ENCODE data around the gene RNF169. TPM values are rescaled to one million over a fixed set of nuclear protein-coding genes. Genes with fewer than 3 reads are reported as not detected.

The RNF169 gene
- total and polyA plus RNA-seq, 4 donors = 0.60 to 11.0 (median 5.1) TPM

- TF ChIP-seq TAF1 (conservative IDR thresholded peaks at IDR 0.05) (no peak), NR2F2 (IDR thresholded peaks at IDR 0.05) (no peak)
Observed at GRCh38 chr11:74784234-74784633, 35.6 kb downstream of the RNF169 start (continued).

GRCh38 chr11:74784726-74785125, 36.1 kb downstream of the RNF169 start:
- Histone ChIP-seq H3K9me3 (ENCODE audit: control insufficient read depth in 4 of 4, low read length in 3 of 4) (no peaks in the 10 kb centered on the region), H3K27me3 (ENCODE audit: control insufficient read depth in 4 of 4, insufficient read depth in 4 of 4, low read length in 3 of 4) (no peaks in the 10 kb centered on the region), H3K9ac (ENCODE audit: low read depth in 1 of 2, low read length in 2 of 2) (no peak overlapping the region), H3K36me3 (ENCODE audit: control insufficient read depth in 4 of 4, insufficient read depth in 3 of 4, low read depth in 1 of 4, low read length in 3 of 4) (no peaks in the 10 kb centered on the region), H3K27ac (ENCODE audit: low read depth in 1 of 2, low read length in 2 of 2) (no peak overlapping the region), H3K4me3 (ENCODE audit: low read depth in 1 of 3, low read length in 3 of 3) (no peak overlapping the region), H3K4me1 (ENCODE audit: control insufficient read depth in 4 of 4, insufficient read depth in 4 of 4, low read length in 3 of 4) (peaks cover 0 to 5% (median 1%) of the 10 kb centered on the region in 4 donors)
- 95% methylated on average over 4 of the region's 4 CpGs for WGBS
- no peak for TF ChIP-seq RAD21 (IDR thresholded peaks at IDR 0.05)
- TF ChIP-seq RXRA (IDR thresholded peaks at IDR 0.05) = no peak
- no peak for TF ChIP-seq FOXA2 (IDR thresholded peaks at IDR 0.05)
- no peak for TF ChIP-seq SP1 (IDR thresholded peaks at IDR 0.05)
- TF ChIP-seq NR2F2 (IDR thresholded peaks at IDR 0.05) = no peak
- TF ChIP-seq MAX (IDR thresholded peaks at IDR 0.05) = no peak
- TF ChIP-seq HNF4G (IDR thresholded peaks at IDR 0.05) = no peak
- no peak for TF ChIP-seq ATF3 (IDR thresholded peaks at IDR 0.05)
- TF ChIP-seq REST (IDR thresholded peaks at IDR 0.05) = no peak
- no peak for TF ChIP-seq JUND (IDR thresholded peaks at IDR 0.05)
- TF ChIP-seq YY1 (IDR thresholded peaks at IDR 0.05) = no peak
- no peak for TF ChIP-seq FOXA1 (IDR thresholded peaks at IDR 0.05)
- no peak for TF ChIP-seq EGR1 (IDR thresholded peaks at IDR 0.05; ENCODE audit: low read depth in 2 of 2)
- no peak for TF ChIP-seq ZBTB33 (IDR thresholded peaks at IDR 0.05)
- TF ChIP-seq TAF1 (conservative IDR thresholded peaks at IDR 0.05) = no peak
- no peak for TF ChIP-seq CTCF (IDR thresholded peaks at IDR 0.05; ENCODE audit: low read depth, low read length, missing input control)
- TF ChIP-seq GABPA (IDR thresholded peaks at IDR 0.05 in 1 of 2, conservative IDR thresholded peaks at IDR 0.05 in 1 of 2) = no peak
- TF ChIP-seq HNF4A (conservative IDR thresholded peaks at IDR 0.05) = no peak
- no peak for DNase-seq (ENCODE audit: low spot score)

Data from liver (tissue), 9 donors.